GM20000 (cell line): ENCODE measurements around the gene PRRX1.

ENCODE experiments used
- DNase-seq: peaks from one replicate; pipeline ENCODE4 v3.0.0; 2012; ENCODE audit warnings: low spot score
- CTCF ChIP-seq: IDR thresholded peaks from 2 replicates; pipeline ENCODE4 v1.5.1; 2012; ENCODE audit warnings: mild to moderate bottlenecking, control low read depth; ENCODE audit errors: extremely low read depth, missing control alignments

The PRRX1 gene

GRCh38 chr1:170749959-170750358, 86.0 kb downstream of the PRRX1 start:
- TF ChIP-seq CTCF = no peak
- no peak for DNase-seq

GRCh38 chr1:170755795-170756194, 91.9 kb downstream of the PRRX1 start:
- TF ChIP-seq CTCF = no peak
- no peak for DNase-seq

GRCh38 chr1:170758992-170759391, 95.1 kb downstream of the PRRX1 start:
- TF ChIP-seq CTCF = no peak
- no peak for DNase-seq

GRCh38 chr1:170765279-170765678, 101.3 kb downstream of the PRRX1 start:
- DNase-seq = no peak
- TF ChIP-seq CTCF = no peak

GRCh38 chr1:170765712-170766330, 101.9 kb downstream of the PRRX1 start:
- no peak for TF ChIP-seq CTCF
- DNase-seq = no peak

GRCh38 chr1:170768929-170769328, 105.0 kb downstream of the PRRX1 start:
- DNase-seq = no peak
- no peak for TF ChIP-seq CTCF

- DNase-seq = no peak
Observed at GRCh38 chr1:170769691-170770090, 105.8 kb downstream of the PRRX1 start.

More at GRCh38 chr1:170769691-170770090, 105.8 kb downstream of the PRRX1 start:
- TF ChIP-seq CTCF = no peak
